Cardiac muscle cell (in vitro differentiated cells and primary cell): ENCODE measurements around the gene FGF1. TPM values are rescaled to one million over a fixed set of nuclear protein-coding genes. Genes with fewer than 3 reads are reported as not detected.

Source experiments
- DNase-seq, 2 donors: peaks; one replicate each; pipeline versions ENCODE4 v3.0.0 to v3.0.0-alpha.2; 2010 to 2017; ENCODE audit warnings: low read depth in 1 of 2, low spot score in 1 of 2
- H3K27ac ChIP-seq: fragments of 200-600 bp; sonication (generic); 2 replicates; pipeline ENCODE4 v1.5.1; 2016
- H3K27me3 ChIP-seq: fragments of 200-600 bp; sonication (generic); 2 replicates; pipeline ENCODE4 v1.6.0; 2016; ENCODE audit warnings: control low read depth
- H3K36me3 ChIP-seq: fragments of 200-600 bp; sonication (generic); 2 replicates; pipeline ENCODE4 v1.5.1; 2016; ENCODE audit warnings: control low read depth
- H3K4me1 ChIP-seq: fragments of 200-600 bp; sonication (generic); 2 replicates; pipeline ENCODE4 v1.8.1; 2017; ENCODE audit warnings: low read depth, mild to moderate bottlenecking, mixed run types
- H3K4me3 ChIP-seq: fragments of 200-600 bp; sonication (generic); 2 replicates; pipeline ENCODE4 v1.5.1; 2016; ENCODE audit warnings: mild to moderate bottlenecking
- H3K9me3 ChIP-seq: fragments of 200-600 bp; sonication (generic); 2 replicates; pipeline ENCODE4 v1.5.1; 2017; ENCODE audit warnings: low read depth, mild to moderate bottlenecking, control low read depth
- CTCF ChIP-seq: IDR thresholded peaks from 2 replicates; pipeline ENCODE4 v1.5.1; 2012; ENCODE audit warnings: low read depth, mild to moderate bottlenecking, low read length
- polyA plus RNA-seq: library from polyadenylated mRNA; unstranded; fragments of >200 nt; fragmentation: Nextera tagmentation; extraction: Ambion mirVana; gene quantifications from 2 replicates; pipeline ENCODE4 v1.2.1, GENCODE V29; 2016
- total RNA-seq: library from RNA; depleted of rRNA; stranded (reverse); fragments of >200 nt; gene quantifications from 2 replicates; pipeline ENCODE4 v1.2.3, GENCODE V29; 2016

Gene FGF1
- total and polyA plus RNA-seq, 2 experiments from 2014 or later = not detected

DNA sequence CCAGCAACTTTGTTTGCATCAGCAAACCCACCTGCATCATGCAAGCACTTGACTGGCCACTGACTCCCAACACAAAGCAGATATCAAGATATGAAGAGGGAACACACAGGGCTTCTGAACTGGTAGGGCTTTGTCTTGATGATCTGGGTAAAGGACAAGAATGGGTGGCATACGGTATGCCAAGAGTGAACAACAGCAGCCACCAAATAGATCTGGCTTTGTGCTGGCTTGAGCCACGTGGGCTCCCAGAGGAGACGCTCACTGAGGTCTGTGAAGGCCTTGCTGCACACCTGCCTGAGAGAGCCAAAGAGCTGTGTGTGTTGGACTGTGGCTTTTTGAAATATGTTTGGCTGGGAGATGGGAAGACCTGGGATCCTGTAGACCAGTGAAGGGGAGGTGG is 43.5 kb downstream of the FGF1 start:
- no peak for DNase-seq
- no peak for TF ChIP-seq CTCF
- no peaks in the 10 kb centered on the region for H3K27me3 ChIP-seq
- no peaks in the 10 kb centered on the region for H3K9me3 ChIP-seq
- H3K4me1 ChIP-seq = no peaks in the 10 kb centered on the region
- H3K27ac ChIP-seq = no peak overlapping the region
- H3K36me3 ChIP-seq = no peaks in the 10 kb centered on the region
- no peak overlapping the region for H3K4me3 ChIP-seq

DNA sequence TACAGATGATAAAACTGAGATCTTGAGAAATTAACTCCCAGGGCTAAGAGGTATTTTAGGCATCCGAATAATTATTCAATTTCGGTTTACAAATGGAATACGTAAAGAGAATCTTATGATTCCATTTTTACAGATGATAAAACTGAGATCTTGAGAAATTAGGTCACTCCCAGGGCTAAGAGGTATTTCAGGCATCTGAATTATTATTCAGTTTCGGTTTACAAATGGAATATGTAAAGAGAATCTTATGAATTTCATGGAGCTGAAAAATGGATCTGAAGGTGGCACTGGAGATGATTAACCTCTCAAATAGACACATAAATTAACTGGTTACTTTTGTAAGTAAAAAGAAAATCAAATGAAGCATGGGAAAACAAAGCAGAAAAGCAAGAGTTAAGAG is 44.2 kb downstream of the FGF1 start:
- no peaks in the 10 kb centered on the region for H3K27me3 ChIP-seq
- H3K4me1 ChIP-seq = no peaks in the 10 kb centered on the region
- H3K9me3 ChIP-seq = no peaks in the 10 kb centered on the region
- no peak for TF ChIP-seq CTCF
- no peak overlapping the region for H3K27ac ChIP-seq
- H3K36me3 ChIP-seq = no peaks in the 10 kb centered on the region
- no peak for DNase-seq
- H3K4me3 ChIP-seq = no peak overlapping the region

DNA sequence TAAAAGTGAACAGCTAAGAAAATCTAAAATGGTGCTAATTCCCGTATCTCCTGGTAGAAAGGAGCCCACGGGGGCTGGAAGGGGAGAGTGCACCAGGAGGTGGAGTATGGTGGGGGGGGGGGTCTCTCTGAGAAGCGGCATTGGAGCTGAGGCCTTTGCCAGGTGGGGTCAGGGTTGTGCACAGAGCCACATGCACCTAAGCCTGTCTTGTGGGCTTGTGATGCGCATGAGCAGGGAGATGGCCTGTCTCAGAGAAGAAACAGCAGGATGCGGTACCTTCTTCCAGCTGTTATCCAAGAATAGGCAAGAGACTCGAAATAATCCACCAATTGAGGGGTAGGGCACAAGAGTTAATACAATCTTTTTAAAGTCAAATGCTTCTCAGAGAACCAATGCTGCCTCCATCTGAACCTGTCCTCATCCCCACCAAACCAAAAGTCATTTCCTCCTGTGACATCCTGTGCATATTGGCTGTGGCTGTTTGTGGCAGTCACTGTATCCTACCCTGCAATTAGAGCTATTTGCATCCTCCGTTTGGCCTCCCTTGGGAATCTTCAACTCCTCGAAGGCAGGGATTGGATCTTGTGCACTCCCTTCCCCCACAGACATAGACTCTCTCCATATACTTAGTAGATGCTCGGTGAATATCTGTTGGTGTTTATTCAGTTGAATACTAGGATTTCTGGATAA is 45.4 kb downstream of the FGF1 start:
- DNase-seq = no peak
- H3K36me3 ChIP-seq = no peaks in the 10 kb centered on the region
- TF ChIP-seq CTCF = no peak

GRCh38 chr5:142639455-142639854 is 46.4 kb downstream of the FGF1 start:
- no peak for TF ChIP-seq CTCF
- no peak for DNase-seq
- H3K4me3 ChIP-seq = no peak overlapping the region
- H3K9me3 ChIP-seq = no peaks in the 10 kb centered on the region
- no peaks in the 10 kb centered on the region for H3K4me1 ChIP-seq
- no peaks in the 10 kb centered on the region for H3K27me3 ChIP-seq
- H3K36me3 ChIP-seq = no peaks in the 10 kb centered on the region
- no peak overlapping the region for H3K27ac ChIP-seq

More for the DNA sequence above, 45.4 kb downstream of the FGF1 start:
- Histone ChIP-seq H3K27me3 (no peaks in the 10 kb centered on the region), H3K27ac (no peak overlapping the region), H3K4me3 (no peak overlapping the region), H3K4me1 (no peaks in the 10 kb centered on the region), H3K9me3 (no peaks in the 10 kb centered on the region)

GRCh38 chr5:142637871-142638270 is 48.0 kb downstream of the FGF1 start:
- no peaks in the 10 kb centered on the region for H3K36me3 ChIP-seq
- no peaks in the 10 kb centered on the region for H3K27me3 ChIP-seq
- H3K9me3 ChIP-seq = no peaks in the 10 kb centered on the region
- H3K4me1 ChIP-seq = no peaks in the 10 kb centered on the region
- H3K27ac ChIP-seq = no peak overlapping the region
- no peak for DNase-seq
- TF ChIP-seq CTCF = no peak
- H3K4me3 ChIP-seq = no peak overlapping the region
